ENCODE results near the gene BTNL9.
"Not testable (repeated sequence)": the region's sequence is repeated elsewhere in the genome, so short reads cannot be mapped to it uniquely, and the experiment has no call there.

BTNL9 gene

DNA sequence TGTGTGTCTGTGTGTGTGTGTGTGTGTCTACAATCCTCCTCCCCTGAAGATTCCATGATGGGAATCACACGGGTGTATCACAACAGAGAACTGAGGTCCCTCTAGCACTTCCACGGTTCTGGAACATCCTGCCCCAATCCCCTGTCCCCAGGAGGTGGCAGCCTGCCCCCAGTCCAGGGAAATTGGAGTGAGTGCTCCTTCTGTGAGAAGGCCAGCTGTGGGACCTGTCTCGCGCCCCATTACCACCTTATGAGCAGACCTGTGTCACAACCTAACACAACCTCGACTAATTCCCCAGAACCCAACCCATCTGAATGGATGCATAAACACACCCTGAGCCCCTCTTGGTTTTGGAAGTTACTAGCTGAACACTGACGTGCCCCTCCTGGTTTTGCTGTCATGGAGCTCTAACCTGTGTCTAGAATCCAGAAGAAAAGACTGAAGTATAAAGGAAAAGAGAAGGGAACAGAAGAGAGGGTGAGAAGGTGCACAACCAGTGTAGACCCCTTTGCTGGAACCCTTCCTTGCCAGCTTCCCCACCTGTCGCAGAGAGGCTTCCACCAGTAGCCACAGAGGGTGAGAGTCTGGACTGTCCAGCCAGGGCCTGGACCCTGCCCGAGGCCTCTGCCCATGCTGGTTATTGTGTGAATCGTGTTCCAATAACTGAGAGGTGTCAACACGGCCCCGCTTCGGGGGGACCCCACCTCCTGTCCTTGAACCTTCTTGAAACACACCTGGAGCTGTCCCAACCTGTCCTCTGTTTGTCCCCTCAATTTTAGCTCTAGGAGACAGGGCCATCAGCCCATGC lies 3.4 kb downstream of the BTNL9 start:
- no peak for DNase-seq

DNA sequence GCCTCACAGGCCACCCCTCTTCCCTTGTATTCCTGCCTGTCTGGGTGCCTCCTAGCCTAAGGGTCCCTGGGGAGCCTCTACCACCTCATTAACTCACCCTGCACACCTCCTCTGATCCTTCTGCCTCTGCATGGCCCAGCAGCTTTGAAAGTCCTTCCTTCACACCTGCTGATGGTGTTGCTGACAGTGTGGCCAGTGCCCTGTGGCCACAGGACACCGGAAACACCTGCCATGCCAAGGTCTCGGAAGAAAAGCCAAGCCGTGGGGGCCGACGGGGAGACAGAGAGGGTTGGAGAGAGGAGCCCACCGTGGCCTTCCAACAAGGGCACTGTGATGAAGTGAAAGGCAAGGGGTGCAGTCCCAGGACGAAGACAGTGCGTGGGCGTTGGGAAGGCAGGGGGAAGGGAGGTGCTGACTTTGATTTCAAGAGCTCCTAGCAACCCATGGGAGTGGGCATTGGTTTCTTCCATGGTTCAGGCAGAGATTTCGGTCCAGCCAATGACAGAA lies 4.1 kb downstream of the BTNL9 start:
- no peak for DNase-seq

DNA sequence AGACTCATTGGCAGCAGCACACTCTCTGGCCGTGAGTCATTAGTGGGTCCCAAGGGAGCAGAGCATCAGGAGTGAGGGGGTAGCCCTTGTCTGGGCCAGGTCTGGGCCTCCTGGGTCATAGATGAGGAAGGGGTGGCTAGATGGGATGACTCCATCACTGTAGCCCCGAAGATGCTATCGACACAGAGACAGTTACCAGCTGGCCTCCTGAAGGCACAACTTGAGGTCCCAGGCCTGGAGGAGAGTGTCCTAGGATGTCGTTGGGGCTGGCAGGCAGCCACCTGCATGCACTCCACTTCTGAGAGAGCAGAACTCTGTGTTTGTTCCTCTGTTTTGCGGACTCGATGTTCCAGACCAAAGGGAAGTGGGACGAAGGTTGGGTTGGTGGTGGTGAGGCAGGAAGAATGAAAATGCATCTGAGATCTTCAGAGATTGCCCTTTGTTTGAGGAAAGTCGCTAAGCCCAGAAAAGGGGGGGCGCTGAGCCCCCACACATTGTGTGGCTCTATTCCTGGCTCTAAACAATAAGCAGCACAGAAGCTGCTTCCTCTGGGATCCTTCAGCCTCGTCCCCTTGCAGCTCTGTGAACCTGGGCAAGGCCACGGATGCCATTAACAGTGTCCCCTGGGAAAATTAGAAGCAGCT lies 4.7 kb downstream of the BTNL9 start:
- no peak for DNase-seq

DNA sequence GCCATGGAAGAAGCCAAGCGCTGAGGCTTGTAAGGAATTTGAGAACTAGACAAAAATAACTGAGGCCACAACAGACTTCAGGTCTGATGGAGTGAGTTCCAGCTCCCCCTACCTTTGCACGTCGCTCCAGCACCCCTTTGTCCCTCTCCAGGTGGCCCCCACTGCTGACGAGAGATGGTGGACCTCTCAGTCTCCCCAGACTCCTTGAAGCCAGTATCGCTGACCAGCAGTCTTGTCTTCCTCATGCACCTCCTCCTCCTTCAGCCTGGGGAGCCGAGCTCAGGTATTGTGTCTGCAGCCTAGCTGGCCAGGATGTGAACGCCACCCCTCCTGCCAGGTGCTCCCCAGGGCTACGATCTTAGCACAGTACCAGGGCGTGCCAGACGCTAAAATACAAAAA lies 5.2 kb downstream of the BTNL9 start:
- no peak for DNase-seq

DNA sequence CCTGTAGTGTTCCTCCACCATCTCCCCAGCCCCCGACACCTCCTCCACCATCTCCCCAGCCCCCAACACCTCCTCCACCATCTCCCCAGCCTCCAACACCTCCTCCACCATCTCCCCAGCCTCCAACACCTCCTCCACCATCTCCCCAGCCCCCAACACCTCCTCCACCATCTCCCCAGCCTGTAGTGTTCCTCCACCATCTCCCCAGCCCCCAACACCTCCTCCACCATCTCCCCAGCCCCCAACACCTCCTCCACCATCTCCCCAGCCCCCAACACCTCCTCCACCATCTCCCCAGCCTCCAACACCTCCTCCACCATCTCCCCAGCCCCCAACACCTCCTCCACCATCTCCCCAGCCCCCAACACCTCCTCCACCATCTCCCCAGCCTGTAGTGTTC lies 5.8 kb downstream of the BTNL9 start:
- DNase-seq = not testable (repeated sequence)

DNA sequence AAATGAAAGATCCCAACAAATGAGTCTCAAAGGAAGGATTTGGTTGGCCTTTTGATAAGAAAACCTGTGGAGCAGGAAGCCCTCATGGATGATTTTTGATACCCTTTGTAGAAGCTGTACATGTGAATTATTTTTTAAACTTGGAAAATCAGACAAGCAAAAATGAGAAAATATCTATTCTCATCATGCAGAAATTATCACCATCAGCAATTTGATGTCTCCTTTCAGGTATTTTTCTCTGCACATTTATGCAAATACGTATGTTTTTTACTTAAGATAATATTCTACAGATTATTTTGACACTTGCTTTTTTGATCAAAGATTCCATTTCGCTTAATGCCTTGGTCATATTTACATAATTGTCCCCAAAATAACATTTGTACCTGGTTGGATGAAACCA lies 7.2 kb downstream of the BTNL9 start:
- DNase-seq = no peak

DNA sequence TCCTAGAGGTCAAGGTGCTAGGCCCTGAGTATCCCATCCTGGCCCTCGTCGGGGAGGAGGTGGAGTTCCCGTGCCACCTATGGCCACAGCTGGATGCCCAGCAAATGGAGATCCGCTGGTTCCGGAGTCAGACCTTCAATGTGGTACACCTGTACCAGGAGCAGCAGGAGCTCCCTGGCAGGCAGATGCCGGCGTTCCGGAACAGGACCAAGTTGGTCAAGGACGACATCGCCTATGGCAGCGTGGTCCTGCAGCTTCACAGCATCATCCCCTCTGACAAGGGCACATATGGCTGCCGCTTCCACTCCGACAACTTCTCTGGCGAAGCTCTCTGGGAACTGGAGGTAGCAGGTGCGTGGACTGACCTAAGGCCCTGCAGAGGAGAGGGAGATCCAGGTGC lies 7.9 kb downstream of the BTNL9 start:
- DNase-seq = no peak

DNA sequence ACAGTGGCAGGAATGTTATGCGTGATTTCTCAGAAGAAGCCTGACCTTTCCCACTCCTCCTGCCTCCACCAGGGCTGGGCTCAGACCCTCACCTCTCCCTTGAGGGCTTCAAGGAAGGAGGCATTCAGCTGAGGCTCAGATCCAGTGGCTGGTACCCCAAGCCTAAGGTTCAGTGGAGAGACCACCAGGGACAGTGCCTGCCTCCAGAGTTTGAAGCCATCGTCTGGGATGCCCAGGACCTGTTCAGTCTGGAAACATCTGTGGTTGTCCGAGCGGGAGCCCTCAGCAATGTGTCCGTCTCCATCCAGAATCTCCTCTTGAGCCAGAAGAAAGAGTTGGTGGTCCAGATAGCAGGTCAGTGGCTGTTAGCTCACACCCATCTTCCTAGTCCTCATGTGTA lies 9.9 kb downstream of the BTNL9 start:
- no peak for DNase-seq

DNA sequence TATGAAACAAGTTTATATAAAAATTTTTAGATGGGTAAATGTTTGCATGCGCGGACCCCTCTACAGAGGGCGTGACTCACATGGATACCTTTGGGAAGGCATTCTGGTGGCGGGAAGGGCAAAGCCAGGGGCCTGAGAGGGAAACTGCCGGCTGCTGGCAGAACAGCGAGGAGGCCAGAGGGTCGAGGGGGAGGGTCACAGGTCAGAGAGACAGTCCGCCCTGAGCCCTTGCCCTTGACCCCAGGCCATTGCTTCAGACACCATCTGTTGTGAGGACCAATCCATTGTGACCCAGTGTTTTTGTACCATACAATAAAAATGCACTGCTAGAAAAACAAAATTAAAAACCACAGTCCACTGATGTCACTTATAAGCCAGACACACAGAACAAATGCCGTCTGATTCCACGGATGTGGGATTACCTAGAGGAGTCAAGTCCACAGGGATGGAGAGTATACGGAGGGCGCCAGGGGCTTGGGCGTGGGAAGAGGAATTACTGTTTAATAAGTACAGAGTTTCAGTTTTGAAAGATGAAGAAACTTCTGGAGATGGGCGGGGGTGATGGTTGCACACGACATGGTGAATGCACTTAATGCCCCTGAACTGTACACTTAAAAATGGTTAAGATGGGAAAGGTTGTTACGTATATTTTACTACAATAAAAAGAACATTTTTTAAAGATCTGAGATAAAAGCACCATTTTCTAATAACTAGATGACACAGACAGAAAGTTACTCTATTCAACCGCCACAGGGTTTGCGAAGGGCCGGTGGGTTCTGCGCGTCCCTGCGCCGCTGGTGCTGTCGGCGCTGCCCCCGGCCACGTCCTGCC lies 12.0 kb downstream of the BTNL9 start:
- DNase-seq = no peak

DNA sequence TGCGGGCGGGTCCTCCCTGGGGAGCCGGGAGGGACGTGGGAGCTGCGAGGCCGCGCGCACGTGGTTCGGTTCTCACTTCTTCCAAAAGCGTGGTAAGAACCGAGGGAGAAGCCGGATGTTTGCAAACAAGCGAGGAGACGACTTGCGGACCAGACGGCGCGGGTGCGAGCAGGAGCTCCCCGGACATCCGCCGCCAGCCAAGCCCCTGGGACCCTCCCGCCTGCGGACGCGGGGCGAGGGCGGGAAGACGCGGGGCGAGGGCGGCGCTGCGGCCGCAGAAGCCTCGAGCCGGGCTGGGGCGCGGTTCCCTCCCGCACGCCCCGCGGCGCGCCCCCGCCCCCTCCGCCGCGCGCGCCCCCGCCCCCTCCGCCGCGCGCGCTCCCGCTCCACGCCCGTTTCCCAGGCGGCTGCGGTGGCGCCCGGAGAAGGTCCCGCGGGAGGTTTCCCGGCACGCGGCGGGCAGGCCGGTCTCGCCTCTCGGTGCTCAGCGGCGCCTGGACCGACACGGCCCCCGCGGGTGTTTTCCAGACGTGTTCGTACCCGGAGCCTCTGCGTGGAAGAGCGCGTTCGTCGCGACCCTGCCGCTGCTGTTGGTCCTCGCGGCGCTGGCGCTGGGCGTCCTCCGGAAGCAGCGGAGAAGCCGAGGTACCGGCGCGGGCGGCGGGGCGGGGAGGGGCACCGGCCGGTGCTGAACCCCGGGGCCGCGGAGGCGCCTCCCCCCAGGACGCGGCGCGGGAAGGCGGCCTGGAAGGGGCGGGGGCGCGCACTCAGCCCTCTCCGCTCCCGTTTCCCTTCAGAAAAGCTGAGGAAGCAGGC lies 12.8 kb downstream of the BTNL9 start:
- DNase-seq = peak; percentile 68

DNA sequence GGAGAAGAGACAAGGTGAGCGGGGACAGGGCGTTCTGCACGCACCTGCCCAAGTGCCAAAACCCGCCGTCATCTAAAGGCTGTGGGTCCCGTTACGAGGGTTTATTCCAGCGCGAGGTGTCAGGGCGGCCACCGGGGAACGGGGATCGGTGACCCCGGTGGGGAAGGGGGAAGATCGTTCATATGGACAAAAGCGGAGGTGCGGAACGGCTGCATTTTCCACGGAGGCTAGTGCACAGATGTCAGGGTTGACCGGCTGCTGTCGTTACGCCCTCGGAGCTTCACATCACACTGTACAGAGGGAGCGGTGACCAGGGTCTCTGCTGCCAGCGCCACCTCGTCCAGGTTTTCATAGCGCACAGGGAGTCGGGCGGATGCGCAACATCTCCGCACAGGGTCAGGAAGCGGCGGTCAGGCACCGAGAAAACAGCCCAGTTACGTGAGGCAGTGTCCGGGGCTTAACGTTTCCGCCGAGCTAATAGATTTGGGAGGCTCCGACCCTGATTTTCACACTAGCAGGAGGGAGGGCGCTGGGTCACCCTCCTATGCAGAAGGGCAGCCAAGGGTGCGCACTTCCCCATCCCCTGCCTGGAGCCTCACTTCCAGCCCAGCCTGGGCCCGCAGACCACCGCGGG lies 13.5 kb downstream of the BTNL9 start:
- DNase-seq = peak; percentile 74

DNA sequence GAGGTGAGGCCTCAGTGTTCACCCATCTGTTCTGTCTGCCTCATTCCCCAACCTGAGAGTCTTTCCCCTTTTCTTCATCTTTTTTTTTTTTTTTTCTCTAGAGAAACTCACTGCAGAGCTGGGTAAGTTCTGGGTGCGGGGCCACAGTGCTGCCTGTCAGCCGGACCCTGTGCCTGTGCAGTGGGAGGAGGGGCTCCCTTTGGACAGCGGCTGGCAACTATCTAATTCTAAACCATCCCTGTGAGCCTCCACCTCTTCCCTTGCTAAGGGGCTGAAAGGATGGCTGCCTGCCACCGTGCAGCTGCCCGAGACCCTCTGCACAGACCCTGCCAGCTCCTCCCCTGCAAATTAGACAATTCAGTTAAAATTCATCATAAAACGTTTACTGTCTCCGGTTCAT lies 14.1 kb downstream of the BTNL9 start:
- DNase-seq = no peak

DNA sequence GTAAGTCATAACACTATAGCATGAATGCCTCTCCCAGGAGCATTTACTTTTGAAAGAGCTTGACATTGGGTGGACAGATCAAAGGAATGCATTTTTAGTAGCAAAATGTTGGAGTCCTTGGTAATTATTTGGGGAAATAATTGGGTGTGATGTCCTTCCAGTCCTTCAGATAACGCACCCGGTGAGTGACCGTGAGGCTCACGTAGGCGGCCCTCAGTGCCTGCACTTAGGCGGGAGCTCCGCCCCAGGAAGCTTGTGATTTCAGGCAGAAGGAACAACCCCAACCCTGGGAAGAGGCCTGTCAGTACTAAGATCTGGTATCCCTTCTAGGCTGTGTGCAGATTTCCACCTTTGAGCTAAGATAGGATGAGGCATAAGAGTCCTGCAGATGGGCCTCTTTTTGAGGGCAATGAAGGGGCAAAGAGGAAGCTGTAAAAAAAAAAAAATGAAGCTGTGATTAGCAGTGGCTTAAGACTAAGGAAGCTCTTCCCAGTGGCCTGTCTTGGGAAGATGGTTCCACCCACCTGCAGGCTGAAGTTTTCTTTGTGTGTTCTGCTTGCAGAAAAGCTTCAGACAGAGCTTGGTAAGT lies 14.9 kb downstream of the BTNL9 start:
- no peak for DNase-seq

DNA sequence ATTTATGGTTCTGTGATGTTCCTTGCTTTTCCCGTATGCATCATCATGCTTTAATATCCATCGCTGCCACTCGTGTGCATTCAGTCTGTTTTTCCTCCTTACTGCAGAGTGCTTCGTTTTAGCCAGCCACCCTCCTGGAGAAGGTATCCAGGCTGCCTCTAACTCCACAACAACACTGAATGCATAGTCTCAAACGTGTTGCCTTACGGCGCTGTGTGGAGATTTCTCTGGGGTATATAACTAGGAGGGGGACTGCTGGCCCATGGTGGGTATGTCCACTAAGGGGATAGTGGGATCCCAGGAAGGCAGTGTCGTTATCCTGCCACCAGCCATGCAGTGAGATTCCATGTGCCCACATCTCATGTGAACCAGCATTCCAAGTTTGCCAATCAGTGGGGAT lies 16.4 kb downstream of the BTNL9 start:
- no peak for DNase-seq

DNA sequence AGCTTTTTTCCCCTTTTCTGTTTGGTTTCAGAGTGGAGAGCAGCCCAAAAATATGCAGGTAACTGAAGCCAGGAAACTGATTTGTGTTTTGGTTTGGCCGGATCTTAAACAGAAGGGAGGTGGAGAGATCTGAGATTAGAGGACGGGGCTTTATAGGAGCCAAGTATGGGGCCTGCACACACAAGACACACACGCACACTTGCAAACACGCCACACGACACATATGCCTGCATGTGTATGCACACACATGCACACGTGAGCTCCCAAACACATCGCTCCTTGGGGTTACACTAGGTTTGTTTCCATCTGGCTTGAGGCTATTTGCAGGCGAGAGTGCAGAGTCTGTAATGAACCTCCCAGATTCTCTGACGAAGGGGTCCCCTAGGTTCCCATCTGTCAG lies 18.3 kb downstream of the BTNL9 start:
- DNase-seq = no peak

DNA sequence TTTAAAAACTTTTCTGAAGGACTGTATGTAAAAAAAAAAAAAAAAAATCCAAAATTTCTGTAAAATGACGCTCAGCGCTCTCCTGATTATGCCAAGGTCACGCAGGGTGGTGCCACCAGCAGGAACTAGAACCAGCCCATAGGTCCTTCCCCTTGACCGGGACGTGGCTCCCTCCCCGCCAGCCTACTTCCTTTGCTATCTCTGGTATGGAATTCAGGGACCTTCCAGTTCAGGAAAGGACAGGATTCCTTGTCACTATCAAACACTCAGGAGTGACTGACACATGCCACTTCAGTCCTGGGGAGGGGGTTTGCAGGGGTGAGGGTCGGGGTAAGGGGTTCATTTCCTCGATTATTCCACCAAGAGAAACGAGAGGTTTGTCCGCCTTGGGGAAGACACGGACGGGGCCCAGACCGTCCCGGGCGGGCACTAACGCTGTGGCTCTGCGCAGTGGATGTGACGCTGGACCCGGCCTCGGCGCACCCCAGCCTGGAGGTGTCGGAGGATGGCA lies 18.8 kb downstream of the BTNL9 start:
- DNase-seq = peak; percentile 42

DNA sequence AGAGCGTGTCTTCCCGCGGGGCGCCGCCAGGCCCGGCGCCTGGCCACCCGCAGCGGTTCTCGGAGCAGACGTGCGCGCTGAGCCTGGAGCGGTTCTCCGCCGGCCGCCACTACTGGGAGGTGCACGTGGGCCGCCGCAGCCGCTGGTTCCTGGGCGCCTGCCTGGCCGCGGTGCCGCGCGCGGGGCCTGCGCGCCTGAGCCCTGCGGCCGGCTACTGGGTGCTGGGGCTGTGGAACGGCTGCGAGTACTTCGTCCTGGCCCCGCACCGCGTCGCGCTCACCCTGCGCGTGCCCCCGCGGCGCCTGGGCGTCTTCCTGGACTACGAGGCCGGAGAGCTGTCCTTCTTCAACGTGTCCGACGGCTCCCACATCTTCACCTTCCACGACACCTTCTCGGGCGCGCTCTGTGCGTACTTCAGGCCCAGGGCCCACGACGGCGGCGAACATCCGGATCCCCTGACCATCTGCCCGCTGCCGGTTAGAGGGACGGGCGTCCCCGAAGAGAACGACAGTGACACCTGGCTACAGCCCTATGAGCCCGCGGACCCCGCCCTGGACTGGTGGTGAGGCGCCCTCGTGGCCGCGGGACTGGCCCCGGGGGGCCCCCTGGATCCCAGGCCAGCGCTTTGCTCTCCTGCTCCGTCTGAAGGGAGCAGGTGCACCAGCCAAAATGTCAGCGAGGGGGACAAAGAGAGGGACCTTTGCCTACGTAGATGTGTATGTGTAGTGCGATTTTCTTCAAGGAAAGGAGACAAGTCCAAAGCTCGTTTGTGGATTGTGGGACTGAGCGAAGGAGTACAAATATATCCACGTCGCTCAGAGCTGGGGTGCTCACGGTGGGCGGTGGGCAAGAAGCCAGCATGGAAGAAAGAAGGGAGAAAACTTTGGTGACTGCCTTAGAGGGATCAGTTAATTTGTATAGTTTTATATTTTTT lies 19.5 kb downstream of the BTNL9 start:
- DNase-seq = peak; percentile 53

DNA sequence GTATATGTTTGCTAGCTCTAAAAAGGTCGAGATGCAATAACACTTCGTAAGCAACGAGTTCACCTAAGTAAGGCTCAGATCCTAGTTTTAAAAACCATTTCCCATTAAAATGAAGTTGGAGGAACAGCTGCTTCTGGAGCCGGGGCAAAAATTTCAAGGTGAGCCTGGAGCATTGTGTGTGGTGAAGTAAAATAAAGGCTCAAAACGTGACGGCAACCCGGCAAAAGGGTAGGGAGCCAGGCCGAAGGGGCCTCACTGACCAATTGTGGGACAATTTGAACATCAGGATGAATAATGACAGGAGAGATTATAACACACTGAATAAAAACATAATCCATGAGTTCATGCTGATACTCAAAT lies 20.1 kb downstream of the BTNL9 start:
- no peak for DNase-seq

DNA sequence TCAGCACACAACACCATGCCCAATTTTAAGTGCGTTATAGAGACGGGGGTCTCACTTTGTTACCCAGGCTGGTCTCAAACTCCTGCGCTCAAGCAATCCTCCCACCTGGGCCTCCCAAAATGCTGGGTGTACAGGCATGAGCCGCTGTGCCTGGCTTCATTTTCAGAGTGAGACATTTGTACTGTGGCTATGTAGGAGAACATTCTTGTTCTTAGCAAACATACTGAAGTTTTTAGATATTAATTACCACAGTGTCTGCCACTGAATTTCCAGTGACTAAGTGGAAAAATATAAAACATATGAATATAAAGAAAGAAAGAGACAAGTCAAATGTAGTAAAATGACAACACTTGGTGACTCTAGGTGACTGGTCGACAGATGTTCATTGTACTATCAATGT lies 20.9 kb downstream of the BTNL9 start:
- DNase-seq = no peak

DNA sequence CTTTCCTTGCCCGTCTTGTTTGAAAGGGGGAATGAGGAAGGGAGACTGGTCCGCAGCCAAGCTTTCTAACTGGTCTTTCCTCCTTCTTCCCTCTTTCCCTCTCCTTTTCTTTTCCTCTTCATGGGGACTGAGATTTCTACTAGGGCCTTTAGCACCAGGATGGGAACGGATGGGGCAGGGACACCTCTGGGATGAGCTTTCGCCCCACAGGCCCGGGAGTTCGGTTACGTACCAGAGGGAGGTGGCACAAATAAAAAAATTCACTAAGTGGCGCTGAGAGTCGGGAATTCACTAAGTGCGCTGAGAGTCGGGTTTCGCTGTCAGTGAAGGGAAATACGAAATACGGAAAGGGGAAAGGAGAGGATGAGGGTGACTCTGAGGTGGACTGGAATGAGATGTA lies 21.6 kb downstream of the BTNL9 start:
- no peak for DNase-seq

DNA sequence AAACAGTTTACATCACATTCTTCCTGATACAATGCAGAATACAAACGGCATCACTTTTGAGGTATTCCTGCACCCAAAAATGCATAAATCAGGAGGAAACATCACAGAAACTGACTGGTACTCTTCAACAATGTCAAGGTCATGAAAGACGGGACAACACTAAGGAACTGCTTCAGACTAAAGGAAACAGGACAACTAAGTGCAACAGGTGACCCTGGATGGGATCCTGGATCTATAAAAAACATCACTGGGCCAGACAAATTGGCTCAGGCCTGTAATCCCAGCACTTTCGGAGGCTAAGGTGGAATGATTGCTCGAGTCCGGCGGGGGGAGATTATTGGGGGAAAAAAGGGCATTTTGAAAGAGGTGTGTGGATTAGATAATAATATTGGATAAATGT lies 22.6 kb downstream of the BTNL9 start:
- DNase-seq = no peak

Data from retina (tissue), 1 donor.